ENCODE results near the gene C15orf39. TPM values are rescaled to one million over a fixed set of nuclear protein-coding genes. Genes with fewer than 3 reads are reported as not detected.

Gene C15orf39
- total RNA-seq, 4 donors from 2014 or later, result 7.8 to 25.0 (median 13.9) TPM

- DNase-seq (ENCODE audit: low spot score), result no peak
- no peak for TF ChIP-seq CTCF (IDR thresholded peaks at IDR 0.05)
- ATAC-seq (ENCODE audit: low FRiP score), result no peak
Measured at GRCh38 chr15:75229191-75230015, 27.7 kb downstream of the C15orf39 start.

- no peak for TF ChIP-seq CTCF (IDR thresholded peaks at IDR 0.05)
- no peak for DNase-seq (ENCODE audit: low spot score)
- no peak for ATAC-seq (ENCODE audit: low FRiP score)
Measured at GRCh38 chr15:75230016-75230343, 28.3 kb downstream of the C15orf39 start.

GRCh38 chr15:75230551-75231371 is 29.1 kb downstream of the C15orf39 start:
- no peak for TF ChIP-seq CTCF (IDR thresholded peaks at IDR 0.05)
- DNase-seq (ENCODE audit: low spot score) (no peak), ATAC-seq (ENCODE audit: low FRiP score) (no peak)

DNA sequence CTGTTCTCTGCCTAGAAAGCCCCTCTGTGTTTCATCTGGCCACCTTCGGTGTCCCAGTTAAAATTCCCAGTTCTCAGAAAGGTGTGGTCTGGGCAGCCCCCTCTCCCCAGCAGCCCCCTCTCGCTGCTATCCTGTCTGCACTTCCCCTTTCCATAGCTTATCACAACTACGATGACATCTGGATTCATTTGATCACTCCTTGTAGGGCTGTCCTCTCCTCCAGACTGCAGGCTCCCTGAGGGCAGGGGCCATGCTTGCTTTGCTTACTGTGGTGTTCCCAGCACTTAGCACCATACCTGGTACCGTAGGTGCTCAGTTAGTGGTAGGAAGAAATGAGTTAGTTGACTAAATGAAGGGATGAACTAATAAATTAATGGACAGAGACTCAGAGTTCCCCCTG is 30.2 kb downstream of the C15orf39 start:
- no peak for DNase-seq (ENCODE audit: low spot score)
- no peak for ATAC-seq (ENCODE audit: low FRiP score)
- TF ChIP-seq CTCF (IDR thresholded peaks at IDR 0.05), result no peak

GRCh38 chr15:75232252-75232813 is 30.7 kb downstream of the C15orf39 start:
- no peak for TF ChIP-seq CTCF (IDR thresholded peaks at IDR 0.05)
- no peak for DNase-seq (ENCODE audit: low spot score)
- no peak for ATAC-seq (ENCODE audit: low FRiP score)

DNA sequence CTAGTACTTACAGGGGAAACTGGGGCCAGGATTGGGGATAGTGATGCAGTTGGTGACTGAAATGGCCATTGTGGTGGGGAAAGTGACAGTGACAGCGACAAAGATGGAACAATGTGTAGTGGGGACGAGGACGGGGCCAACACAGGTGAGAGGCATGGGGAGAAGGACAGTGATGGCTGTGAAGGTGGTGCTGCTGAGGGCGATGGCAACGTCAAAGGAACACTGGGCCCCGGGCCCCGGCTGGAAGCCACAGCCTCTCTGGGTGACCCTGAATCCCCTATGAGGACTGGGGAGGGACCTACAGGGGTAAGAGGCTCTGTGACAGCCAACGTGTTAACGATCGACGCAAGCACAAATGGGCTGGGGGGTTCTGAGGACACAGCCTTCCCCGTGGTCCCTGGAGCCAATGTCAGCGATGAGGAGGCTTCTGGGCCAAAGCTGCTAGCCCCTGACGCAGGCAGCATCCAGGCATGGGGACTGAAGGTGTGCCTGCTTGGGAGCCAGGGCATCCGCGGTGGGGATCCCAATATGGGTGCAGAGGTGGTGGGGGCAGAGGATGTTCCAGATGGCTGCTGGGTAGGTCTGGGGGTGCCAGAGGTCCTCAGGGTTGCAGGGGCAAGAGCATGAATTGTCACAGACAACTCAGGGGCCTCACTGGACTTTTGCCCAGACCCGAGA is 31.3 kb downstream of the C15orf39 start:
- no peak for DNase-seq (ENCODE audit: low spot score)
- no peak for ATAC-seq (ENCODE audit: low FRiP score)
- no peak for TF ChIP-seq CTCF (IDR thresholded peaks at IDR 0.05)

Measured in omental fat pad (tissue), 4 donors.